HEK293 (cell line): ENCODE measurements around the gene MAVS.

Experiments used
- CTCF ChIA-PET: fragments of 350-600 bp; formaldehyde crosslinking; extraction: SDS; loops from one replicate; lab custom pipeline; 2021; ENCODE audit warnings: antibody characterized with exemption; lab: Yijun Ruan, JAX
- POLR2A ChIA-PET: fragments of 300-600 bp; formaldehyde crosslinking; extraction: SDS; loops from one replicate; lab custom pipeline; 2020; ENCODE audit warnings: antibody characterized with exemption, inconsistent platforms; lab: Yijun Ruan, JAX
- H3K27ac ChIP-seq: fragments of 200-500 bp; sonication (Bioruptor generic); 2 replicates; pipeline ENCODE4 v1.5.1; 2014; ENCODE audit warnings: low read depth, low read length, control low read depth, inconsistent platforms; ENCODE audit errors: extremely low read depth
- H3K36me3 ChIP-seq, 2 experiments: fragments of 200-500 bp in 1 of 2; sonication (Bioruptor generic) in 1 of 2; 1 replicate in 1 of 2; 2 replicates in 1 of 2; pipeline ENCODE4 v1.5.1; 2014 to 2017; ENCODE audit warnings: inconsistent platforms in 2 of 2, low read length in 2 of 2; ENCODE audit not compliant: control insufficient read depth in 2 of 2, insufficient read depth in 1 of 2
- H3K4me1 ChIP-seq: fragments of 200-500 bp; sonication (Bioruptor generic); 2 replicates; pipeline ENCODE4 v1.5.1; 2014; ENCODE audit warnings: mild to moderate bottlenecking, low read length, inconsistent platforms; ENCODE audit not compliant: control insufficient read depth, insufficient read depth
- H3K4me3 ChIP-seq: 2 replicates; pipeline ENCODE4 v1.5.1; 2011; ENCODE audit warnings: low read depth, mild to moderate bottlenecking, control low read depth, low read length, moderate library complexity
- H3K9me3 ChIP-seq: fragments of 200-500 bp; sonication (Bioruptor generic); 2 replicates; pipeline ENCODE4 v1.5.1; 2014; ENCODE audit warnings: low read depth, low read length, inconsistent platforms; ENCODE audit not compliant: control insufficient read depth, insufficient read depth
- EGR2 ChIP-seq: fragments of 450-650 bp; formaldehyde crosslinking; IDR thresholded peaks from 2 replicates; pipeline ENCODE4 v1.5.1; 2016; ENCODE audit warnings: low read depth, missing biosample characterization, missing genetic modification characterization
- KLF7 ChIP-seq: fragments of 450-650 bp; formaldehyde crosslinking; IDR thresholded peaks from 2 replicates; pipeline ENCODE4 v1.5.1; 2016; ENCODE audit warnings: missing biosample characterization, missing genetic modification characterization, borderline replicate concordance
- OSR2 ChIP-seq: fragments of 450-650 bp; formaldehyde crosslinking; IDR thresholded peaks from 2 replicates; pipeline ENCODE4 v1.5.1; 2016; ENCODE audit warnings: missing biosample characterization, missing genetic modification characterization
- SALL2 ChIP-seq: fragments of 450-650 bp; formaldehyde crosslinking; IDR thresholded peaks from 2 replicates; pipeline ENCODE4 v1.5.0; 2017; ENCODE audit warnings: missing biosample characterization, mild to moderate bottlenecking, missing genetic modification characterization, borderline replicate concordance
- ZBTB17 ChIP-seq: fragments of 450-650 bp; formaldehyde crosslinking; IDR thresholded peaks from 2 replicates; pipeline ENCODE4 v1.5.1; 2016; ENCODE audit warnings: missing biosample characterization, missing genetic modification characterization
- ZBTB21 ChIP-seq: fragments of 450-650 bp; formaldehyde crosslinking; IDR thresholded peaks from 2 replicates; pipeline ENCODE4 v1.5.1; 2017; ENCODE audit warnings: missing biosample characterization, missing genetic modification characterization
- ZBTB48 ChIP-seq: fragments of 450-650 bp; formaldehyde crosslinking; IDR thresholded peaks from 2 replicates; pipeline ENCODE4 v1.5.1; 2016; ENCODE audit warnings: missing biosample characterization, missing genetic modification characterization
- ZEB2 ChIP-seq: fragments of 450-650 bp; formaldehyde crosslinking; IDR thresholded peaks from 2 replicates; pipeline ENCODE4 v1.5.1; 2016; ENCODE audit warnings: missing biosample characterization, missing genetic modification characterization
- ZFHX2 ChIP-seq: fragments of 450-650 bp; formaldehyde crosslinking; conservative IDR thresholded peaks from 2 replicates; pipeline ENCODE4 v1.5.1; 2016; ENCODE audit warnings: missing biosample characterization, missing genetic modification characterization
- ZNF138 ChIP-seq: fragments of 450-650 bp; formaldehyde crosslinking; IDR thresholded peaks from 2 replicates; pipeline ENCODE4 v1.5.1; 2016; ENCODE audit warnings: missing biosample characterization, missing genetic modification characterization, borderline replicate concordance
- ZNF148 ChIP-seq: fragments of 450-650 bp; formaldehyde crosslinking; IDR thresholded peaks from 2 replicates; pipeline ENCODE4 v1.5.0; 2017; ENCODE audit warnings: missing biosample characterization, missing genetic modification characterization, borderline replicate concordance
- ZNF169 ChIP-seq: fragments of 450-650 bp; formaldehyde crosslinking; IDR thresholded peaks from 2 replicates; pipeline ENCODE4 v1.5.1; 2016; ENCODE audit warnings: missing biosample characterization, missing genetic modification characterization
- ZNF24 ChIP-seq: fragments of 450-650 bp; formaldehyde crosslinking; IDR thresholded peaks from 2 replicates; pipeline ENCODE4 v1.5.1; 2016; ENCODE audit warnings: missing biosample characterization, missing genetic modification characterization
- ZNF26 ChIP-seq: fragments of 450-650 bp; formaldehyde crosslinking; IDR thresholded peaks from 2 replicates; pipeline ENCODE4 v1.5.1; 2016; ENCODE audit warnings: missing biosample characterization, missing genetic modification characterization
- ZNF530 ChIP-seq: fragments of 450-650 bp; formaldehyde crosslinking; IDR thresholded peaks from 2 replicates; pipeline ENCODE4 v1.5.1; 2016; ENCODE audit warnings: low read depth, missing biosample characterization, missing genetic modification characterization
- ZNF558 ChIP-seq: fragments of 450-650 bp; formaldehyde crosslinking; IDR thresholded peaks from 2 replicates; pipeline ENCODE4 v1.5.1; 2016; ENCODE audit warnings: missing biosample characterization, missing genetic modification characterization
- ZNF610 ChIP-seq: fragments of 450-650 bp; formaldehyde crosslinking; IDR thresholded peaks from 2 replicates; pipeline ENCODE4 v1.5.1; 2016; ENCODE audit warnings: missing biosample characterization, missing genetic modification characterization, borderline replicate concordance
- ZNF621 ChIP-seq: fragments of 450-650 bp; formaldehyde crosslinking; IDR thresholded peaks from 2 replicates; pipeline ENCODE4 v1.5.1; 2017; ENCODE audit warnings: missing biosample characterization, missing genetic modification characterization
- ZNF658 ChIP-seq: fragments of 450-650 bp; formaldehyde crosslinking; IDR thresholded peaks from 2 replicates; pipeline ENCODE4; 2016; ENCODE audit warnings: missing biosample characterization, missing genetic modification characterization
- ZNF777 ChIP-seq: fragments of 450-650 bp; formaldehyde crosslinking; IDR thresholded peaks from 2 replicates; pipeline ENCODE4 v1.5.1; 2017; ENCODE audit warnings: missing biosample characterization, missing genetic modification characterization, borderline replicate concordance
- TF ChIP-seq, protein P1 (sequence below): fragments of 450-650 bp; formaldehyde crosslinking; IDR thresholded peaks from 2 replicates; pipeline ENCODE4 v1.5.1; 2016; ENCODE audit warnings: missing biosample characterization, missing genetic modification characterization
- TF ChIP-seq, protein P2 (sequence below): fragments of 450-650 bp; formaldehyde crosslinking; IDR thresholded peaks from 2 replicates; pipeline ENCODE4 v1.5.1; 2016; ENCODE audit warnings: missing biosample characterization, missing genetic modification characterization

The MAVS gene

DNA sequence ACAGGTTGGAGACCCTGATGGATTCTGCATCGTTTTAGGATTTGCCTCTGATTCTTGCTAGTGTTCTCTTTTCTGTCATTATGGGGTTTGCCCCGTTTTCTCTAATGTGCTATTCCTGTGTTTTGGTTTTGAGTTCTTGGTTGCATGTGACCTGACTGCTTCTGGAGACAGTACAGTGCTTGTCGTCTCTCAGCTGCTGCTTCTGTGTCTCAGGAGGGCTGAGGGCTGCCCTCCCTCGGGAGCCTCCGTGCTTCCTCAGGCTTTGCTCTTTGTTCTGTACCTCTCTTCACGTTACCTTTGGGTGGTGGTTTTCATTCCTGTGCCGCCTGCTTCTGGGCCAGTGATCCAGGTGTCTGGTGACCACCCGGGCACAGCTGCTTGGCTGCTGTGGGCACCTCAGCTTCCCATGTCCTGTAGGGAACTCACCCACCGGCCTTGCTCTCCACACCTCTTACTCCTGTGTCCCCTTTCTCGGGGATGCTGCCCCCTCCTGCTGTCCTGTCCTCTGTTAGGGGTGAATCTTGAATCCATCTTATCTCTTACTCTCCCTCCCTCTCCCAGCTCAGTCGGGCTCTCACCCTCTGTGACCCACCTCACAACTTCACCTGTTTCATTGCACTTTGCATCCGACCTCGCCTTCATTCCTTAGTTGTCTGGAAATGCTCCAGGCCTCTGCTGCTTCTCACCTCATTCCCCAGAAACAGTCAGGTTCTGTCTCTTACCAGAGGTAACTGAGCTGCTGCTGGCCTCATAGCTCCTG is 75.8 kb downstream of the MAVS start:
- Histone ChIP-seq H3K36me3 (peaks cover 53 to 80% of the 10 kb centered on the region in 2 experiments), H3K9me3 (no peaks in the 10 kb centered on the region), H3K27ac (peak overlapping the region; percentile 40; the same call in 1 of the 2 replicates), H3K4me3 (no peak overlapping the region), H3K4me1 (no peaks in the 10 kb centered on the region)
- ChIA-PET POLR2A (interaction anchor here (0.5 to 0.6 kb wide), 2 partner anchors 32 to 98 kb away, joined by 3 read pairs; no protein-coding TSS in a partner anchor), CTCF (interaction anchor here (0.8 to 1.1 kb wide), 3 partner anchors 12 to 163 kb away, joined by 3 to 5 read pairs (median 5); no protein-coding TSS in a partner anchor)
- 0 out of 2 replicates have a peak, but pooled peaks have one; percentile 25 for TF ChIP-seq OSR2
- TF ChIP-seq ZNF148 (tag by site-specific recombination): no peak

DNA sequence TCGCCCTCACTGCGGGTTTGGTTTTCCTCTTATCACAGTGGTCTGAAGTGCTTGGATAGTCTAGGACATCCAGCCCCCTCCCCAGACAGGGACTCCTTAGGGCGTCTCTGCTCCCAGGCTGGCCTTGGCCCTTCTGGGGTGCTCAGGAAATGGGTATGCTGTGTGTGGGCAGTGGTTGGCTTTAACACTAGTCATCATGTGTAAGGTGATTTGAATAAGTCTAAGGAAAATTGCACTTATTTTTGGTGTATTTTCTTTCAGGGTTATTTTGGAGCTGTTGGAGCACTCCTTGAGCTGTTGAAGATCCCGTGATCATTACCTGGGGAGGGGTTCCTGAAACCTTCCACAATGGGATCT is 76.3 kb downstream of the MAVS start:
- POLR2A ChIA-PET: interaction anchor here (0.6 kb wide), 1 partner anchor 33 kb away, joined by 3 read pairs; no protein-coding TSS in a partner anchor
- Histone ChIP-seq H3K4me1 (no peaks in the 10 kb centered on the region), H3K9me3 (no peaks in the 10 kb centered on the region), H3K4me3 (no peak overlapping the region), H3K36me3 (peaks cover 53 to 77% of the 10 kb centered on the region in 2 experiments), H3K27ac (peak overlapping the region; percentile 20; the same call in 1 of the 2 replicates)
- CTCF ChIA-PET: interaction anchor here (0.6 to 1.1 kb wide), 3 partner anchors 12 to 149 kb away, joined by 4 to 5 read pairs (median 5); no protein-coding TSS in a partner anchor
- TF ChIP-seq ZBTB17 (tag by site-specific recombination): no peak
- no peak for TF ChIP-seq ZNF558 (tag by site-specific recombination)
- TF ChIP-seq ZNF621 (tag by site-specific recombination): no peak
- no peak for TF ChIP-seq ZNF530
- TF ChIP-seq ZNF658: no peak

GRCh38 chr20:3923818-3924217 is 77.2 kb downstream of the MAVS start:
- H3K4me3 ChIP-seq: no peak overlapping the region
- H3K4me1 ChIP-seq: no peaks in the 10 kb centered on the region
- H3K36me3 ChIP-seq: peaks cover 48 to 68% of the 10 kb centered on the region in 2 experiments
- no peaks in the 10 kb centered on the region for H3K9me3 ChIP-seq
- H3K27ac ChIP-seq: no peak overlapping the region
- TF ChIP-seq ZNF138 (tag by site-specific recombination): no peak
- no peak for TF ChIP-seq ZBTB21 (tag by site-specific recombination)
- TF ChIP-seq KLF7: no peak
- TF ChIP-seq, protein P1, sequence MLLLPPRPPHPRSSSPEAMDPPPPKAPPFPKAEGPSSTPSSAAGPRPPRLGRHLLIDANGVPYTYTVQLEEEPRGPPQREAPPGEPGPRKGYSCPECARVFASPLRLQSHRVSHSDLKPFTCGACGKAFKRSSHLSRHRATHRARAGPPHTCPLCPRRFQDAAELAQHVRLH (tag by site-specific recombination): no peak
- TF ChIP-seq ZNF610: no peak
- TF ChIP-seq, protein P2, sequence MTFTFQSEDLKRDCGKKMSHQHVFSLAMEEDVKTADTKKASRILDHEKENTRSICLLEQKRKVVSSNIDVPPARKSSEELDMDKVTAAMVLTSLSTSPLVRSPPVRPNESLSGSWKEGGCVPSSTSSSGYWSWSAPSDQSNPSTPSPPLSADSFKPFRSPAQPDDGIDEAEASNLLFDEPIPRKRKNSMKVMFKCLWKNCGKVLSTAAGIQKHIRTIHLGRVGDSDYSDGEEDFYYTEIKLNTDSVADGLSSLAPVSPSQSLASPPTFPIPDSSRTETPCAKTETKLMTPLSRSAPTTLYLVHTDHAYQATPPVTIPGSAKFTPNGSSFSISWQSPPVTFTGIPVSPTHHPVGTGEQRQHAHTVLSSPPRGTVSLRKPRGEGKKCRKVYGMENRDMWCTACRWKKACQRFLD (tag by site-specific recombination): no peak
- TF ChIP-seq ZNF26: no peak
- peak; percentile 74 for TF ChIP-seq ZFHX2 (tag by site-specific recombination)
- no peak for TF ChIP-seq ZBTB48 (tag by site-specific recombination)
- TF ChIP-seq ZNF24: no peak
- TF ChIP-seq ZEB2 (tag by site-specific recombination): 0 out of 2 replicates have a peak, but pooled peaks have one; percentile 9
- TF ChIP-seq ZNF169 (tag by site-specific recombination): no peak
- TF ChIP-seq EGR2: peak; percentile 43; the same call in 1 of the 2 replicates
- TF ChIP-seq SALL2 (tag by site-specific recombination): no peak
- TF ChIP-seq ZNF777 (tag by site-specific recombination): no peak
- POLR2A ChIA-PET: no interaction called here
- CTCF ChIA-PET: no interaction called here
